Trophoblast cell (in vitro differentiated cells and primary cell): ENCODE results near the gene MYL12A.
A peak's percentile ranks its signal among the peaks of the same experiment; 100 is the strongest.

Experiments
- DNase-seq, 2 donors: peaks; one replicate each; pipeline ENCODE4 v3.0.0-alpha.2; 2016
- H2AFZ ChIP-seq: 2 replicates; pipeline ENCODE4 v1.6.1; 2013; ENCODE audit warnings: low read length, moderate library complexity, mild to moderate bottlenecking; ENCODE audit not compliant: insufficient read depth, poor library complexity
- H2AK5ac ChIP-seq: 2 replicates; pipeline ENCODE4 v1.6.1; 2013; ENCODE audit warnings: mild to moderate bottlenecking, low read length
- H2BK120ac ChIP-seq: 2 replicates; pipeline ENCODE4 v1.6.1; 2013; ENCODE audit warnings: low read length, mild to moderate bottlenecking, moderate library complexity; ENCODE audit not compliant: insufficient read depth, poor library complexity
- H2BK12ac ChIP-seq: 2 replicates; pipeline ENCODE4 v1.6.1; 2013; ENCODE audit warnings: mild to moderate bottlenecking, low read length, moderate library complexity
- H2BK5ac ChIP-seq: 2 replicates; pipeline ENCODE4 v1.6.1; 2013; ENCODE audit warnings: low read length, low read depth, moderate library complexity, mild to moderate bottlenecking; ENCODE audit not compliant: poor library complexity
- H3K14ac ChIP-seq: 2 replicates; pipeline ENCODE4 v1.6.1; 2013; ENCODE audit warnings: mild to moderate bottlenecking, low read length
- H3K18ac ChIP-seq: 2 replicates; pipeline ENCODE4 v1.6.1; 2013; ENCODE audit warnings: mild to moderate bottlenecking, low read length
- H3K23ac ChIP-seq: 2 replicates; pipeline ENCODE4 v1.6.1; 2013; ENCODE audit warnings: low read length
- H3K27ac ChIP-seq: 2 replicates; pipeline ENCODE4 v1.5.1; 2013; ENCODE audit warnings: low read depth, mild to moderate bottlenecking, inconsistent platforms, low read length, moderate library complexity
- H3K27me3 ChIP-seq: 2 replicates; pipeline ENCODE4 v1.6.1; 2013; ENCODE audit warnings: inconsistent platforms, mild to moderate bottlenecking, low read length, moderate library complexity; ENCODE audit not compliant: insufficient read depth
- H3K36me3 ChIP-seq, 2 experiments: 1 replicate in 1 of 2; 2 replicates in 1 of 2; pipeline ENCODE4 v1.6.1; 2013; ENCODE audit warnings: low read length in 2 of 2, mild to moderate bottlenecking in 2 of 2, moderate library complexity in 1 of 2; ENCODE audit not compliant: insufficient read depth in 2 of 2, control insufficient read depth in 1 of 2
- H3K4ac ChIP-seq: 2 replicates; pipeline ENCODE4 v1.6.1; 2013; ENCODE audit warnings: low read depth, mild to moderate bottlenecking, low read length, moderate library complexity
- H3K4me1 ChIP-seq, 2 experiments: 1 replicate in 1 of 2; 2 replicates in 1 of 2; pipeline ENCODE4 v1.6.1; 2013; ENCODE audit warnings: low read length in 2 of 2, mild to moderate bottlenecking in 2 of 2, moderate library complexity in 1 of 2; ENCODE audit not compliant: insufficient read depth in 2 of 2, control insufficient read depth in 1 of 2
- H3K4me2 ChIP-seq: 2 replicates; pipeline ENCODE4 v1.6.1; 2013; ENCODE audit warnings: inconsistent platforms, mild to moderate bottlenecking, low read length, moderate library complexity
- H3K4me3 ChIP-seq: 2 replicates; pipeline ENCODE4 v1.5.1; 2013; ENCODE audit warnings: mild to moderate bottlenecking, low read depth, low read length, inconsistent platforms
- H3K79me1 ChIP-seq: one replicate; pipeline ENCODE4 v1.6.1; 2013; ENCODE audit warnings: low read length
- H3K79me2 ChIP-seq: 2 replicates; pipeline ENCODE4 v1.6.1; 2013; ENCODE audit warnings: low read length, mild to moderate bottlenecking; ENCODE audit not compliant: control insufficient read depth, insufficient read depth, poor library complexity
- H3K9ac ChIP-seq: 2 replicates; pipeline ENCODE4 v1.6.1; 2013; ENCODE audit warnings: mild to moderate bottlenecking, low read length
- H3K9me3 ChIP-seq: 2 replicates; pipeline ENCODE4 v1.6.1; 2013; ENCODE audit warnings: low read depth, mild to moderate bottlenecking, control low read depth, inconsistent platforms, low read length; ENCODE audit not compliant: insufficient read depth
- H4K12ac ChIP-seq: 2 replicates; pipeline ENCODE4 v1.6.1; 2013; ENCODE audit warnings: low read depth, mild to moderate bottlenecking, low read length, moderate library complexity
- H4K8ac ChIP-seq: 2 replicates; pipeline ENCODE4 v1.6.1; 2013; ENCODE audit warnings: low read depth, mild to moderate bottlenecking, low read length, moderate library complexity
- H4K91ac ChIP-seq: one replicate; pipeline ENCODE4 v1.6.1; 2013; ENCODE audit warnings: low read depth, mild to moderate bottlenecking, low read length, moderate library complexity
- WGBS: extraction: QIAGEN DNeasy Blood & Tissue Kit; methylation state at CpG from one replicate; pipeline ENCODE4 v1.1.7; 2013; ENCODE audit warnings: missing lambda C conversion rate; ENCODE audit not compliant: insufficient read length, insufficient coverage; ENCODE audit errors: extremely low coverage; 5-methylcytosine and 5-hydroxymethylcytosine counted together

The MYL12A gene

DNA sequence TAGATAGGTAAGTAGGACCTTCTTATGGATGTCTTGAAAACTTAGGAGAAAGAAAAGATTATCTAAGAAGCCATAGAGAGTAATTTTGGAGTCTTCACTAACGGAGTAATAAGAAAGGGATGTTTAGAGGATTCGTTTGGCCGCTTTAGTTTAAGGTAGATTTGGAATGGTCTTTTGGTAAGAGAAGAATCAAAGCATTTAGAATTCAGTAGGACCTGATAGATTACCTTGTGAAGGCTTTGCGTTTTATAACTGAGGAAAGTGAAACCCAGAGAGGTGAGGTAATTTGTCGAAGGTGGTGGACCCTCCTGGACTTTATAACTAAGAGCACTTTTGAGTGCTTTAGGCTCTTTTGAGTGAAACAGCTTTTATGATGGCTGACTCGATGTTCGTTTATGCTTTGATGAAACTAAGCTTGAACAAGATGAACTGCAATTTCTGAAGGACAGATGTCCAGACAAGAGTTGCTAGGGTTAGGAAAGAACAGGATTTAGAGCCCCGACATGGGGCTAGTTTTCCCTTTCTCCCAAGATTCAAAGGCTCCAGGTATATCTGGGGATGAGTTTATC, 15.6 kb downstream of the MYL12A start:
- Histone ChIP-seq H3K36me3 (peaks cover 3 to 6% of the 10 kb centered on the region in 2 experiments), H4K8ac (no peak overlapping the region), H3K4me1 (peaks cover 8 to 19% of the 10 kb centered on the region in 2 experiments), H4K12ac (no peak overlapping the region), H2BK5ac (peak overlapping the region; percentile 100), H2BK12ac (no peak overlapping the region), H3K27ac (no peak overlapping the region), H3K4me3 (peak overlapping the region; percentile 89), H3K23ac (no peak overlapping the region), H3K79me2 (peaks cover 30% of the 10 kb centered on the region), H3K18ac (no peak overlapping the region), H3K79me1 (peaks cover 16% of the 10 kb centered on the region), H2BK120ac (no peak overlapping the region), H3K4me2 (peak overlapping the region; percentile 92), H2AK5ac (no peak overlapping the region), H2AFZ (no peak overlapping the region), H3K9me3 (no peaks in the 10 kb centered on the region), H3K4ac (peak overlapping the region; percentile 100), H4K91ac (no peak overlapping the region), H3K9ac (peak overlapping the region; percentile 91), H3K27me3 (no peaks in the 10 kb centered on the region), H3K14ac (no peak overlapping the region)
- no peak for DNase-seq
- WGBS, result no CpG with 5 or more reads among the region's 8 CpGs

DNA sequence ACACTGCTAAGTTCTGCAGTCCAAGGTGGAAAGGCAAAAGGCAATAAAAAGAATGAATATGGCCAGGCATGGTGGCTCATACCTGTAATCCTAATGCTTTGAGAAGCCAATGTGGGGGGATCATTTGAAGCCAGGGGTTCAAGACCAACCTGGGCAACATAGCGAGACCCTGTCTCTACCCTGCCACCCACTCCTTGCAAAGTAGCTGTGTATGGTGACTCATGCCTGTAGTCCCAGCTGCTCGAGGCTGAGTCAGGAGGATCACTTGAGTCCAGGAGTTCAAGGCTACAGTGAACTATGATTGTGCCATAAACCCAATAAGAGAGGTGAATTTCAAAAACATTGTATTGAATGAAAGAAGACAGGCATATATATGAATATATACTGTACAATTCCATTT, 16.8 kb downstream of the MYL12A start:
- H4K8ac ChIP-seq, result no peak overlapping the region
- peak overlapping the region; percentile 47 for H3K4me2 ChIP-seq
- H3K79me1 ChIP-seq, result peaks cover 16% of the 10 kb centered on the region
- peak overlapping the region; percentile 39 for H3K4me3 ChIP-seq
- H2BK120ac ChIP-seq, result no peak overlapping the region
- H3K9me3 ChIP-seq, result no peaks in the 10 kb centered on the region
- no peak overlapping the region for H2BK5ac ChIP-seq
- no peak overlapping the region for H3K27ac ChIP-seq
- H3K36me3 ChIP-seq, result peaks cover 3 to 4% of the 10 kb centered on the region in 2 experiments
- no peak overlapping the region for H2BK12ac ChIP-seq
- H3K23ac ChIP-seq, result no peak overlapping the region
- H2AK5ac ChIP-seq, result no peak overlapping the region
- H3K4me1 ChIP-seq, result peaks cover 8 to 23% of the 10 kb centered on the region in 2 experiments
- H3K4ac ChIP-seq, result peak overlapping the region; percentile 89
- peaks cover 32% of the 10 kb centered on the region for H3K79me2 ChIP-seq
- H3K9ac ChIP-seq, result no peak overlapping the region
- DNase-seq, result no peak
- H3K18ac ChIP-seq, result no peak overlapping the region
- H2AFZ ChIP-seq, result no peak overlapping the region
- H3K14ac ChIP-seq, result no peak overlapping the region
- no peak overlapping the region for H4K91ac ChIP-seq
- H4K12ac ChIP-seq, result no peak overlapping the region
- H3K27me3 ChIP-seq, result no peaks in the 10 kb centered on the region
- no CpG with 5 or more reads among the region's 2 CpGs for WGBS

GRCh38 chr18:3265564-3266033, 18.0 kb downstream of the MYL12A start:
- H3K9me3 ChIP-seq, result no peaks in the 10 kb centered on the region
- H3K4ac ChIP-seq, result peak overlapping the region; percentile 94
- H3K4me2 ChIP-seq, result peak overlapping the region; percentile 8
- no peak overlapping the region for H2BK120ac ChIP-seq
- no peak overlapping the region for H2BK5ac ChIP-seq
- H3K79me1 ChIP-seq, result peaks cover 16% of the 10 kb centered on the region
- H3K23ac ChIP-seq, result no peak overlapping the region
- H4K12ac ChIP-seq, result no peak overlapping the region
- H4K8ac ChIP-seq, result no peak overlapping the region
- no peak overlapping the region for H2BK12ac ChIP-seq
- peak in 1 of 2 donors; percentile 29 for DNase-seq
- peaks cover 8 to 24% of the 10 kb centered on the region in 2 experiments for H3K4me1 ChIP-seq
- H2AFZ ChIP-seq, result no peak overlapping the region
- peaks cover 3 to 4% of the 10 kb centered on the region in 2 experiments for H3K36me3 ChIP-seq
- H3K27ac ChIP-seq, result no peak overlapping the region
- H3K9ac ChIP-seq, result no peak overlapping the region
- no peak overlapping the region for H4K91ac ChIP-seq
- peaks cover 33% of the 10 kb centered on the region for H3K79me2 ChIP-seq
- H3K18ac ChIP-seq, result no peak overlapping the region
- H2AK5ac ChIP-seq, result no peak overlapping the region
- no peaks in the 10 kb centered on the region for H3K27me3 ChIP-seq
- H3K14ac ChIP-seq, result no peak overlapping the region
- no CpG with 5 or more reads among the region's 3 CpGs for WGBS
- H3K4me3 ChIP-seq, result no peak overlapping the region

- H2AK5ac ChIP-seq, result no peak overlapping the region
- H3K18ac ChIP-seq, result no peak overlapping the region
- no CpG with 5 or more reads among the region's 7 CpGs for WGBS
Observed at GRCh38 chr18:3266062-3266608, 18.5 kb downstream of the MYL12A start.

More at GRCh38 chr18:3266062-3266608, 18.5 kb downstream of the MYL12A start:
- H3K9ac ChIP-seq, result no peak overlapping the region
- H3K9me3 ChIP-seq, result no peaks in the 10 kb centered on the region
- H2BK5ac ChIP-seq, result no peak overlapping the region
- peak overlapping the region; percentile 94 for H3K4ac ChIP-seq
- H3K4me1 ChIP-seq, result peaks cover 8 to 24% of the 10 kb centered on the region in 2 experiments
- H4K8ac ChIP-seq, result no peak overlapping the region
- no peak overlapping the region for H2AFZ ChIP-seq
- peaks cover 3 to 4% of the 10 kb centered on the region in 2 experiments for H3K36me3 ChIP-seq
- H2BK120ac ChIP-seq, result no peak overlapping the region
- no peak overlapping the region for H4K91ac ChIP-seq
- peaks cover 35% of the 10 kb centered on the region for H3K79me2 ChIP-seq
- H3K23ac ChIP-seq, result no peak overlapping the region
- no peak overlapping the region for H4K12ac ChIP-seq
- no peak for DNase-seq
- no peaks in the 10 kb centered on the region for H3K27me3 ChIP-seq
- H2BK12ac ChIP-seq, result no peak overlapping the region
- no peak overlapping the region for H3K14ac ChIP-seq
- H3K4me3 ChIP-seq, result no peak overlapping the region
- no peak overlapping the region for H3K4me2 ChIP-seq
- H3K27ac ChIP-seq, result no peak overlapping the region
- H3K79me1 ChIP-seq, result peaks cover 15% of the 10 kb centered on the region
